Right atrium auricular region (tissue), 2 donors: ENCODE results near the gene SLC44A4. TPM values are rescaled to one million over a fixed set of nuclear protein-coding genes. Genes with fewer than 3 reads are reported as not detected.

Experiments
- DNase-seq: peaks from one replicate; pipeline ENCODE4 v3.0.0-alpha.2; 2019; ENCODE audit warnings: low spot score
- H3K27ac ChIP-seq, 2 donors: fragments of 200-600 bp; sonication (generic); 1 replicate in 1 of 2; 2 replicates in 1 of 2; pipeline ENCODE4 v1.5.1; 2016 to 2019
- H3K27me3 ChIP-seq, 2 donors: fragments of 200-600 bp; sonication (generic); one replicate each; pipeline versions ENCODE4 v1.5.1 to v1.6.0; 2017 to 2019
- H3K36me3 ChIP-seq: fragments of 200-600 bp; sonication (generic); one replicate; pipeline ENCODE4 v1.5.1; 2016
- H3K4me1 ChIP-seq, 2 donors: fragments of 200-600 bp; sonication (generic); one replicate each; pipeline versions ENCODE4 v1.5.1 to v1.6.0; 2017 to 2019
- H3K4me3 ChIP-seq, 2 donors: fragments of 200-600 bp; sonication (generic); 1 replicate in 1 of 2; 2 replicates in 1 of 2; pipeline ENCODE4 v1.5.1; 2017 to 2019; ENCODE audit warnings: mild to moderate bottlenecking in 1 of 2, moderate library complexity in 1 of 2
- H3K9me3 ChIP-seq, 2 donors: fragments of 200-600 bp; sonication (generic); one replicate each; pipeline ENCODE4 v1.5.1; 2019
- CTCF ChIP-seq, 2 donors: fragments of 200-600 bp; sonication (generic); IDR thresholded peaks; one replicate each; pipeline ENCODE4 v1.5.1; 2019; ENCODE audit warnings: antibody characterized with exemption in 2 of 2
- total RNA-seq, 2 donors: library from RNA; depleted of rRNA; stranded (reverse); fragments of >200 nt; gene quantifications; one replicate each; pipeline ENCODE4 v1.1.0, GENCODE V29; 2016

Gene SLC44A4
- total RNA-seq = not detected

DNA sequence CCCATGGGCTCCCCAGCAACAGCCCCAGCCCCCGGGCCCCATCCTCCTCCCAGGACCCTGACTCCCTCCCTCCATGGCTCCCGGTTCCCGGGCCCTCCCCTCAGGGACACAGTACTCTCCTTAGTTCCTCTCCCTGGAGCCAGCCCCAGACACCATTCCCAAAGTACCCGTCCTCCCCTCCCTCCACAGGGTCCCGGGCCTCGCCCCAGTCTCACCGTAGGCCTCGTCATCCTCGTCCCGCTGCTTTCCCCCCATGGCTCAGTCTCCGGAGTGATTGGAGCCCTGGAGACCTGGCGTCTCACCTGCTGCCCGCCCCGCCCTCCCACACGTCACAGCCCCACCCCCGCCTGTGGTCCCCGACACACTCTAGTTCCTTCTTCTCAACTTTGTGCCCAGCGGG lies at the start of gene SLC44A4:
TSS of gene SLC44A4 (minus strand) at position 272 of the 400 bp plus-strand sequence. CDS start at position 255, 17 bp downstream.
- DNase-seq = no peak
- no peak within 1 kb of the TSS for H3K27ac ChIP-seq
- peaks cover 40% of the 10 kb centered on the region for H3K36me3 ChIP-seq
- H3K27me3 ChIP-seq = no peaks in the 10 kb centered on the region
- H3K4me1 ChIP-seq = no peaks in the 10 kb centered on the region
- TF ChIP-seq CTCF (IDR thresholded peaks at IDR 0.05) = no peak
- no peaks in the 10 kb centered on the region for H3K9me3 ChIP-seq
- no peak within 1 kb of the TSS for H3K4me3 ChIP-seq

DNA sequence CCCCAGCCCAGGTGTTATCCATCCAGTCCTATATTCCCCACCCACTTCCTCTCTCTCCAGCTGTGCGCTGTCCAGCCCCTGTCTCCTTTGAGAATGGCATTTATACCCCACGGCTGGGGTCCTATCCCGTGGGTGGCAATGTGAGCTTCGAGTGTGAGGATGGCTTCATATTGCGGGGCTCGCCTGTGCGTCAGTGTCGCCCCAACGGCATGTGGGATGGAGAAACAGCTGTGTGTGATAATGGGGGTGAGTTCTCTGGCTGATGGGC lies 49.8 kb upstream of the SLC44A4 start:
- no peak overlapping the region for H3K27ac ChIP-seq
- H3K27me3 ChIP-seq = no peaks in the 10 kb centered on the region
- H3K4me1 ChIP-seq = no peaks in the 10 kb centered on the region
- no peaks in the 10 kb centered on the region for H3K36me3 ChIP-seq
- no peak for DNase-seq
- no peak for TF ChIP-seq CTCF (IDR thresholded peaks at IDR 0.05)
- no peaks in the 10 kb centered on the region for H3K9me3 ChIP-seq
- no peak overlapping the region for H3K4me3 ChIP-seq

GRCh38 chr6:31927863-31928671 lies 49.3 kb upstream of the SLC44A4 start:
- no peaks in the 10 kb centered on the region for H3K9me3 ChIP-seq
- H3K36me3 ChIP-seq = no peaks in the 10 kb centered on the region
- no peak for TF ChIP-seq CTCF (IDR thresholded peaks at IDR 0.05)
- peak overlapping the region in 1 of 2 donors; percentile 16 for H3K4me3 ChIP-seq
- H3K27me3 ChIP-seq = no peaks in the 10 kb centered on the region
- no peak for DNase-seq
- H3K4me1 ChIP-seq = no peaks in the 10 kb centered on the region
- no peak overlapping the region for H3K27ac ChIP-seq

- H3K4me3 ChIP-seq = peak within 1 kb of the TSS in 1 of 2 donors; percentile 16
- H3K9me3 ChIP-seq = no peaks in the 10 kb centered on the region
- H3K27me3 ChIP-seq = no peaks in the 10 kb centered on the region
- H3K27ac ChIP-seq = no peak within 1 kb of the TSS
- DNase-seq = no peak
- no peaks in the 10 kb centered on the region for H3K36me3 ChIP-seq
- H3K4me1 ChIP-seq = no peaks in the 10 kb centered on the region
- no peak for TF ChIP-seq CTCF (IDR thresholded peaks at IDR 0.05)
Observed at GRCh38 chr6:31927242-31927862, 48.6 kb upstream of the SLC44A4 start, which contains the start of gene C2. C2 (plus strand) TSS chr6:31927717; CDS start chr6:31927753, 36 bp downstream.

DNA sequence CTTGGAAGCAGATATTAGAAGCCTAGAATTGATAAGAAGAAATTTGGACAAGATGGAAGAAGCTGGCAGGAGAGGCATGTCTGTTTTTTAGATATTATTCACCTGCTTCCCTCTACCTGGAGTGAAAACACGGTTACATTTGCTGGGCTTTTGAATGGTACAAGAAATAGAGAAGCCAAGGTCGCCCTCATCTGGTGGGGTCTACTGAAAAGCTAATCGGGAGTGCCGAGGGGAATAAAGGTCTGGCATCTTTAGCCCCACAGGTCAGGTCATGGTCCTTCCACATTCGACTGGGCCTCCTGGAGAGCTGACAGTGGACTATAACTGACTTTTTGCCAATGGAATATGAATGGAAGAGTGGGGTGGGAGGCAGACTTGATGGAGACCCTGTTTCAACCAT lies 44.1 kb upstream of the SLC44A4 start:
- H3K4me1 ChIP-seq = no peaks in the 10 kb centered on the region
- no peak for DNase-seq
- no peaks in the 10 kb centered on the region for H3K36me3 ChIP-seq
- H3K27ac ChIP-seq = no peak overlapping the region
- no peaks in the 10 kb centered on the region for H3K27me3 ChIP-seq
- no peak for TF ChIP-seq CTCF (IDR thresholded peaks at IDR 0.05)
- no peaks in the 10 kb centered on the region for H3K9me3 ChIP-seq
- no peak overlapping the region for H3K4me3 ChIP-seq
